HepG2 (cell line): Measurements from ENCODE around the gene DRAXIN. TPM values are rescaled to one million over a fixed set of nuclear protein-coding genes. Genes with fewer than 3 reads are reported as not detected.
A peak's percentile ranks its signal among the peaks of the same experiment; 100 is the strongest.

ENCODE experiments used
- ATAC-seq: fragments of 200-7000 bp; cut with Tn5 transposase; 3 replicates; pipeline ENCODE4 v1.9.1; 2020; ENCODE audit warnings: mild to moderate bottlenecking, moderate library complexity
- BruUV-seq: library from RNA; stranded (reverse); fragments of 400-500 nt; replicated peaks from 2 replicates; lab custom pipeline; 2021; lab: Mats Ljungman, UMichigan
- CTCF ChIA-PET: fragments of 300-600 bp; formaldehyde crosslinking; extraction: SDS; loops from one replicate; lab custom pipeline; 2021; ENCODE audit warnings: low total read pairs, inconsistent platforms, low intra/inter-chr PET ratio; lab: Yijun Ruan, JAX
- POLR2A ChIA-PET: fragments of 350-600 bp; sonication (Branson Sonifier 250); formaldehyde crosslinking; loops from one replicate; lab custom pipeline; 2020; ENCODE audit warnings: antibody characterized with exemption, inconsistent platforms; lab: Yijun Ruan, JAX
- DNase-seq: peaks from one replicate; pipeline ENCODE4 v3.0.0-alpha.2; 2015; ENCODE audit warnings: low spot score
- FAIRE-seq: peaks from 3 replicates; lab custom pipeline; 2011; peaks lifted over from hg19 to GRCh38; lab: Jason Lieb, UNC
- H2AFZ ChIP-seq: one replicate; pipeline ENCODE4 v1.6.1; 2011; ENCODE audit warnings: low read length, inconsistent platforms
- H3K27ac ChIP-seq: fragments of 300-600 bp; 3 replicates; pipeline ENCODE4 v1.8.0; 2011; ENCODE audit warnings: mixed run types, mild to moderate bottlenecking, mixed read lengths, low read length, inconsistent platforms; ENCODE audit not compliant: insufficient read depth; ENCODE audit errors: extremely low read length
- H3K27me3 ChIP-seq, 2 experiments: fragments of 200-600 bp in 1 of 2; 2 replicates in 1 of 2; 3 replicates in 1 of 2; pipeline versions ENCODE4 v1.6.0 to v1.8.0; 2011; ENCODE audit warnings: low read length in 2 of 2, mild to moderate bottlenecking in 2 of 2, moderate library complexity in 2 of 2, inconsistent platforms in 1 of 2; ENCODE audit not compliant: insufficient read depth in 2 of 2, control insufficient read depth in 1 of 2
- H3K36me3 ChIP-seq, 2 experiments: fragments of 200-600 bp in 1 of 2; replicated peaks in 1 of 2; 2 replicates in 1 of 2; 3 replicates in 1 of 2; pipeline versions ENCODE4 v1.5.1 to v1.8.0; 2011; ENCODE audit warnings: low read length in 2 of 2, inconsistent platforms in 1 of 2; ENCODE audit not compliant: insufficient read depth in 2 of 2, control insufficient read depth in 1 of 2
- H3K4me1 ChIP-seq: 2 replicates; pipeline ENCODE4 v1.5.1; 2012; ENCODE audit warnings: low read length, inconsistent platforms; ENCODE audit not compliant: insufficient read depth
- H3K4me2 ChIP-seq: 2 replicates; pipeline ENCODE4 v1.6.0; 2011; ENCODE audit warnings: low read depth, low read length, inconsistent platforms
- H3K4me3 ChIP-seq, 3 experiments: fragments of 200-600 bp in 1 of 3; sonication (generic), shearing (Covaris generic) in 1 of 3; replicated peaks in 1 of 3; 2 replicates each; pipeline ENCODE4 v1.5.1; 2011 to 2016; ENCODE audit warnings: low read length in 3 of 3, inconsistent platforms in 2 of 3, low read depth in 2 of 3, mild to moderate bottlenecking in 2 of 3, control low read depth in 1 of 3, mixed read lengths in 1 of 3; ENCODE audit not compliant: insufficient read depth in 1 of 3
- H3K79me2 ChIP-seq: one replicate; pipeline ENCODE4 v1.6.1; 2011; ENCODE audit warnings: low read length, inconsistent platforms; ENCODE audit not compliant: insufficient read depth
- H3K9ac ChIP-seq: 2 replicates; pipeline ENCODE4 v1.6.0; 2011; ENCODE audit warnings: mild to moderate bottlenecking, low read depth, low read length, inconsistent platforms; ENCODE audit not compliant: insufficient read depth
- H3K9me3 ChIP-seq: 2 replicates; pipeline ENCODE4 v1.5.1; 2012; ENCODE audit warnings: mild to moderate bottlenecking, low read length
- H4K20me1 ChIP-seq: 2 replicates; pipeline ENCODE4 v1.6.0; 2011; ENCODE audit warnings: inconsistent platforms, mild to moderate bottlenecking, low read length, moderate library complexity; ENCODE audit not compliant: insufficient read depth
- CBX2 ChIP-seq, 2 experiments: fragments of 200-600 bp in 1 of 2; sonication (generic); formaldehyde crosslinking in 1 of 2; IDR thresholded peaks; 2 replicates each; pipeline versions ENCODE4 v1.7.0 to v1.8.1; 2018 to 2022; ENCODE audit warnings: low read depth in 2 of 2, low read length in 1 of 2, mild to moderate bottlenecking in 1 of 2, missing genetic modification reagents in 1 of 2
- EP300 ChIP-seq, 3 experiments: sonication (generic) in 1 of 3; formaldehyde crosslinking in 1 of 3; IDR thresholded peaks; 2 replicates each; pipeline versions ENCODE4 v1.5.1 to v1.6.1; 2011 to 2020; ENCODE audit warnings: low read depth in 2 of 3, low read length in 2 of 3, borderline replicate concordance in 1 of 3, improper control_type of control experiment in 1 of 3, mild to moderate bottlenecking in 1 of 3, missing genetic modification reagents in 1 of 3, moderate library complexity in 1 of 3
- GABPA ChIP-seq, 2 experiments: IDR thresholded peaks; 2 replicates each; pipeline ENCODE4 v1.6.1; 2011 to 2016; ENCODE audit warnings: low read depth in 2 of 2, low read length in 1 of 2, missing biosample characterization in 1 of 2, missing genetic modification characterization in 1 of 2
- ISX ChIP-seq: sonication (generic); formaldehyde crosslinking; conservative IDR thresholded peaks from 2 replicates; pipeline ENCODE4 v1.5.0; 2020; ENCODE audit warnings: missing genetic modification reagents
- LRRFIP1 ChIP-seq: sonication (generic); formaldehyde crosslinking; conservative IDR thresholded peaks from 2 replicates; pipeline ENCODE4 v1.4.0; 2020; ENCODE audit warnings: missing genetic modification reagents
- NFYB ChIP-seq: sonication (generic); formaldehyde crosslinking; IDR thresholded peaks from 2 replicates; pipeline ENCODE4 v1.4.0; 2020; ENCODE audit warnings: missing genetic modification reagents
- ONECUT2 ChIP-seq: sonication (generic); formaldehyde crosslinking; IDR thresholded peaks from 2 replicates; pipeline ENCODE4 v1.4.0; 2020; ENCODE audit warnings: missing genetic modification reagents
- PAX8 ChIP-seq: sonication (generic); formaldehyde crosslinking; IDR thresholded peaks from 2 replicates; pipeline ENCODE4 v1.8.0; 2022; ENCODE audit warnings: mild to moderate bottlenecking, missing genetic modification reagents, borderline replicate concordance
- PRMT3 ChIP-seq: sonication (generic); formaldehyde crosslinking; IDR thresholded peaks from 2 replicates; pipeline ENCODE4 v1.8.1; 2022; ENCODE audit warnings: low read depth, mild to moderate bottlenecking, moderate library complexity, missing genetic modification reagents, borderline replicate concordance
- SALL2 ChIP-seq: sonication (generic); formaldehyde crosslinking; IDR thresholded peaks from 2 replicates; pipeline ENCODE4 v1.8.1; 2023; ENCODE audit warnings: mild to moderate bottlenecking, missing genetic modification reagents, inconsistent platforms
- TBL1XR1 ChIP-seq: fragments of 150-350 bp; IDR thresholded peaks from 2 replicates; pipeline ENCODE4 v1.6.1; 2014; ENCODE audit warnings: borderline replicate concordance, low read length; ENCODE audit not compliant: partially characterized antibody
- ZNF256 ChIP-seq: sonication (generic); formaldehyde crosslinking; conservative IDR thresholded peaks from 2 replicates; pipeline ENCODE4 v1.4.0; 2020; ENCODE audit warnings: missing genetic modification reagents
- ZNF430 ChIP-seq: sonication (generic); formaldehyde crosslinking; IDR thresholded peaks from 2 replicates; pipeline ENCODE4 v1.9.0; 2021; ENCODE audit warnings: mild to moderate bottlenecking, missing genetic modification reagents
- ZNF792 ChIP-seq: IDR thresholded peaks from 2 replicates; pipeline ENCODE4 v1.6.1; 2016
- ZZZ3 ChIP-seq: sonication (generic); formaldehyde crosslinking; IDR thresholded peaks from 2 replicates; pipeline ENCODE4 v1.4.0; 2020; ENCODE audit warnings: missing genetic modification reagents, mild to moderate bottlenecking, borderline replicate concordance
- WGBS: methylation state at CpG from one replicate; pipeline ENCODE4 v1.1.6; 2017; ENCODE audit warnings: low lambda C conversion rate; 5-methylcytosine and 5-hydroxymethylcytosine counted together
- in situ Hi-C: cut with HindIII; loops from 2 replicates; pipeline ENCODE4 v1.10.0; 2017; ENCODE audit warnings: low pct_unique_long_range_greater_than_20kb; ENCODE audit not compliant: extremely low pct_ligation_motif_present
- intact Hi-C: fragments of 100-400 bp; cut with micrococcal nuclease; formaldehyde crosslinking; loops from one replicate; pipeline ENCODE4 v1.10.0; 2022; ENCODE audit not compliant: unreplicated experiment
- polyA plus RNA-seq, 8 experiments: library from polyadenylated mRNA; depleted of rRNA in 3 of 8; stranded (reverse) in 7 of 8; unstranded in 1 of 8; fragments of >200 nt; fragmentation: Illumina TruSeq in 4 of 8; extraction: Trizol in 4 of 8; gene quantifications; 2 replicates each; pipeline versions ENCODE4 v1.2.1 to v1.2.3, GENCODE V29; 2011 to 2016; ENCODE audit warnings: low read depth in 4 of 8, missing spikeins in 1 of 8, mixed read lengths in 1 of 8; ENCODE audit not compliant: insufficient read depth in 1 of 8
- total RNA-seq, 5 experiments: library from RNA; depleted of rRNA; stranded (reverse); fragments of >200 nt; fragmentation: Illumina TruSeq; extraction: Trizol; gene quantifications; 2 replicates each; pipeline ENCODE4 v1.2.3, GENCODE V29; 2016; ENCODE audit warnings: low read depth in 1 of 5
- TF ChIP-seq, protein P1 (sequence below): sonication (generic); formaldehyde crosslinking; IDR thresholded peaks from 2 replicates; pipeline ENCODE4 v1.4.0; 2020; ENCODE audit warnings: missing genetic modification reagents
- TF ChIP-seq, protein P2 (sequence below): IDR thresholded peaks from 2 replicates; pipeline ENCODE4 v1.6.1; 2012; ENCODE audit warnings: low read depth, low read length, improper control_type of control experiment

The DRAXIN gene
- total and polyA plus RNA-seq, 2 of the 13 experiments (the other 11 are each of a cell fraction or from before 2014, with no cell fraction given) = 0.02 TPM; not detected in 1

- peak; percentile 47 for DNase-seq
- no peak for TF ChIP-seq NFYB (CRISPR knock-in tag)
- TF ChIP-seq LRRFIP1 (CRISPR knock-in tag) = no peak
- TF ChIP-seq, protein P1, sequence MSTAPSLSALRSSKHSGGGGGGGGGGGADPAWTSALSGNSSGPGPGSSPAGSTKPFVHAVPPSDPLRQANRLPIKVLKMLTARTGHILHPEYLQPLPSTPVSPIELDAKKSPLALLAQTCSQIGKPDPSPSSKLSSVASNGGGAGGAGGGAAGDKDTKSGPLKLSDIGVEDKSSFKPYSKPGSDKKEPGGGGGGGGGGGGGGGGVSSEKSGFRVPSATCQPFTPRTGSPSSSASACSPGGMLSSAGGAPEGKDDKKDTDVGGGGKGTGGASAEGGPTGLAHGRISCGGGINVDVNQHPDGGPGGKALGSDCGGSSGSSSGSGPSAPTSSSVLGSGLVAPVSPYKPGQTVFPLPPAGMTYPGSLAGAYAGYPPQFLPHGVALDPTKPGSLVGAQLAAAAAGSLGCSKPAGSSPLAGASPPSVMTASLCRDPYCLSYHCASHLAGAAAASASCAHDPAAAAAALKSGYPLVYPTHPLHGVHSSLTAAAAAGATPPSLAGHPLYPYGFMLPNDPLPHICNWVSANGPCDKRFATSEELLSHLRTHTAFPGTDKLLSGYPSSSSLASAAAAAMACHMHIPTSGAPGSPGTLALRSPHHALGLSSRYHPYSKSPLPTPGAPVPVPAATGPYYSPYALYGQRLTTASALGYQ = no peak
- TF ChIP-seq ISX = no peak
- no peak for TF ChIP-seq PAX8 (CRISPR knock-in tag)
- TF ChIP-seq GABPA (IDR thresholded peaks at IDR 0.05; ENCODE audit: low read depth, low read length) = no peak
- no peak for TF ChIP-seq GABPA (CRISPR knock-in tag; IDR thresholded peaks at IDR 0.05; ENCODE audit: low read depth)
- no peak for TF ChIP-seq PRMT3 (CRISPR knock-in tag)
- TF ChIP-seq, protein P2, sequence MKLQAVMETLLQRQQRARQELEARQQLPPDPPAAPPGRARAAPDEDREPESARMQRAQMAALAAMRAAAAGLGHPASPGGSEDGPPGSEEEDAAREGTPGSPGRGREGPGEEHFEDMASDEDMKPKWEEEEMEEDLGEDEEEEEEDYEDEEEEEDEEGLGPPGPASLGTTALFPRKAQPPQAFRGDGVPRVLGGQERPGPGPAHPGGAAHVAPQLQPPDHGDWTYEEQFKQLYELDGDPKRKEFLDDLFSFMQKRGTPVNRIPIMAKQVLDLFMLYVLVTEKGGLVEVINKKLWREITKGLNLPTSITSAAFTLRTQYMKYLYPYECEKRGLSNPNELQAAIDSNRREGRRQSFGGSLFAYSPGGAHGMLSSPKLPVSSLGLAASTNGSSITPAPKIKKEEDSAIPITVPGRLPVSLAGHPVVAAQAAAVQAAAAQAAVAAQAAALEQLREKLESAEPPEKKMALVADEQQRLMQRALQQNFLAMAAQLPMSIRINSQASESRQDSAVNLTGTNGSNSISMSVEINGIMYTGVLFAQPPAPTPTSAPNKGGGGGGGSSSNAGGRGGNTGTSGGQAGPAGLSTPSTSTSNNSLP = no peak
- TF ChIP-seq ZNF430 (CRISPR knock-in tag) = no peak
- TF ChIP-seq ZNF792 (CRISPR knock-in tag) = no peak
- no peak for TF ChIP-seq ONECUT2 (CRISPR knock-in tag)
- no peak for TF ChIP-seq TBL1XR1
- TF ChIP-seq ZNF256 (CRISPR knock-in tag) = no peak
- no peak for TF ChIP-seq CBX2 (IDR thresholded peaks at IDR 0.05; ENCODE audit: low read depth, low read length)
- no peak for TF ChIP-seq CBX2 (CRISPR knock-in tag; IDR thresholded peaks at IDR 0.05; ENCODE audit: low read depth)
- TF ChIP-seq ZZZ3 (CRISPR knock-in tag) = no peak
- no peak for TF ChIP-seq EP300 (IDR thresholded peaks at IDR 0.05; ENCODE audit: low read depth in 2 of 2, low read length in 2 of 2)
- TF ChIP-seq EP300 (CRISPR knock-in tag; IDR thresholded peaks at IDR 0.05; ENCODE audit: borderline replicate concordance) = 0 out of 2 replicates have a peak, but pooled peaks have one; percentile 6
- no peak for TF ChIP-seq SALL2 (CRISPR knock-in tag)
Observed at GRCh38 chr1:11681071-11681771, 10.3 kb upstream of the DRAXIN start, which contains the start of gene MAD2L2. MAD2L2 (minus strand) TSS chr1:11681148; CDS start chr1:11680601, 547 bp downstream.

More at GRCh38 chr1:11681071-11681771, 10.3 kb upstream of the DRAXIN start, which contains the start of gene MAD2L2:
- 6% methylated on average over 20 of the region's 71 CpGs for WGBS
- Histone ChIP-seq H3K27me3 (peaks cover 3 to 38% of the 10 kb centered on the region in 2 experiments; a peak in 4 of 5 replicates), H3K27ac (peak within 1 kb of the TSS; percentile 43), H3K79me2 (no peaks in the 10 kb centered on the region), H4K20me1 (no peaks in the 10 kb centered on the region), H3K4me3 (peak within 1 kb of the TSS; percentile 67 to 97 (median 90)), H3K4me2 (peak within 1 kb of the TSS; percentile 99), H3K36me3 (peaks cover 3 to 14% of the 10 kb centered on the region in 2 experiments; a peak in 2 of 5 replicates), H3K4me1 (peaks cover 23% of the 10 kb centered on the region), H3K9me3 (no peaks in the 10 kb centered on the region), H3K9ac (peak within 1 kb of the TSS; percentile 79), H2AFZ (no peak within 1 kb of the TSS)
- ChIA-PET CTCF (no interaction called here), POLR2A (interaction anchor here (0.9 to 2.5 kb wide), 3 partner anchors 9 to 28 kb away, joined by 3 to 16 read pairs (median 4); partner anchors contain the start of gene FBXO6)
- ATAC-seq (peak; percentile 94), FAIRE-seq (no peak)
- no TSS peak for BruUV-seq
- intact Hi-C loops = no loop called here
- in situ Hi-C loops = no loop called here
